CD4-positive, alpha-beta T cell treated with Interleukin-1 beta for 1 hour (primary cell): ENCODE results near the gene HSD17B11.
"Not testable (repeated sequence)": the region's sequence is repeated elsewhere in the genome, so short reads cannot be mapped to it uniquely, and the experiment has no call there.

Source experiments
- DNase-seq, 2 donors: peaks; one replicate each; pipeline ENCODE4 v3.0.0-alpha.2; 2020 to 2022

Gene HSD17B11

GRCh38 chr4:87405211-87405820 lies 14.3 kb upstream of the HSD17B11 start:
- no peak for DNase-seq

- DNase-seq = not testable (repeated sequence)
Measured at GRCh38 chr4:87403732-87404131, 12.7 kb upstream of the HSD17B11 start.

GRCh38 chr4:87399954-87400353 lies 9.0 kb upstream of the HSD17B11 start:
- DNase-seq = no peak

- no peak for DNase-seq
Measured at GRCh38 chr4:87399148-87399547, 8.2 kb upstream of the HSD17B11 start.

- DNase-seq = not testable (repeated sequence)
Measured at GRCh38 chr4:87395851-87396250, 4.9 kb upstream of the HSD17B11 start.

GRCh38 chr4:87395073-87395472 lies 4.1 kb upstream of the HSD17B11 start:
- DNase-seq = not testable (repeated sequence)

GRCh38 chr4:87392183-87392582 lies 1.2 kb upstream of the HSD17B11 start:
- no peak for DNase-seq

GRCh38 chr4:87391576-87392054 lies 627 bp upstream of the HSD17B11 start:
- DNase-seq = no peak

- no peak for DNase-seq
Measured at GRCh38 chr4:87390551-87390890, 467 bp downstream of the HSD17B11 start.

- DNase-seq = not testable (repeated sequence)
Measured at GRCh38 chr4:87390055-87390454, 933 bp downstream of the HSD17B11 start.

GRCh38 chr4:87388901-87389300 lies 2.1 kb downstream of the HSD17B11 start:
- no peak for DNase-seq

- no peak for DNase-seq
Measured at GRCh38 chr4:87387237-87387636, 3.8 kb downstream of the HSD17B11 start.

- DNase-seq = not testable (repeated sequence)
Measured at GRCh38 chr4:87384466-87385132, 6.4 kb downstream of the HSD17B11 start.

- no peak for DNase-seq
Measured at GRCh38 chr4:87382931-87383330, 8.1 kb downstream of the HSD17B11 start.

GRCh38 chr4:87382116-87382515 lies 8.9 kb downstream of the HSD17B11 start:
- DNase-seq = no peak

- no peak for DNase-seq
Measured at GRCh38 chr4:87377816-87378215, 13.2 kb downstream of the HSD17B11 start.

- DNase-seq = peak; percentile 27 to 53
Measured at GRCh38 chr4:87375719-87376291, 15.2 kb downstream of the HSD17B11 start.

- DNase-seq = no peak
Measured at GRCh38 chr4:87370068-87370467, 20.9 kb downstream of the HSD17B11 start.

- DNase-seq = no peak
Measured at GRCh38 chr4:87366521-87367162, 24.3 kb downstream of the HSD17B11 start.

- DNase-seq = no peak
Measured at GRCh38 chr4:87365348-87365747, 25.6 kb downstream of the HSD17B11 start.

GRCh38 chr4:87363552-87363951 lies 27.4 kb downstream of the HSD17B11 start:
- no peak for DNase-seq

- DNase-seq = no peak
Measured at GRCh38 chr4:87360338-87360935, 30.6 kb downstream of the HSD17B11 start.

- DNase-seq = no peak
Measured at GRCh38 chr4:87359258-87359657, 31.7 kb downstream of the HSD17B11 start.
